Non-pigmented ciliary epithelial cell (primary cell): Measurements from ENCODE around the gene LASP1.

ENCODE experiments used
- DNase-seq: peaks from one replicate; pipeline ENCODE4 v3.0.0-alpha.2; 2010; ENCODE audit warnings: low read depth

LASP1 gene

DNA sequence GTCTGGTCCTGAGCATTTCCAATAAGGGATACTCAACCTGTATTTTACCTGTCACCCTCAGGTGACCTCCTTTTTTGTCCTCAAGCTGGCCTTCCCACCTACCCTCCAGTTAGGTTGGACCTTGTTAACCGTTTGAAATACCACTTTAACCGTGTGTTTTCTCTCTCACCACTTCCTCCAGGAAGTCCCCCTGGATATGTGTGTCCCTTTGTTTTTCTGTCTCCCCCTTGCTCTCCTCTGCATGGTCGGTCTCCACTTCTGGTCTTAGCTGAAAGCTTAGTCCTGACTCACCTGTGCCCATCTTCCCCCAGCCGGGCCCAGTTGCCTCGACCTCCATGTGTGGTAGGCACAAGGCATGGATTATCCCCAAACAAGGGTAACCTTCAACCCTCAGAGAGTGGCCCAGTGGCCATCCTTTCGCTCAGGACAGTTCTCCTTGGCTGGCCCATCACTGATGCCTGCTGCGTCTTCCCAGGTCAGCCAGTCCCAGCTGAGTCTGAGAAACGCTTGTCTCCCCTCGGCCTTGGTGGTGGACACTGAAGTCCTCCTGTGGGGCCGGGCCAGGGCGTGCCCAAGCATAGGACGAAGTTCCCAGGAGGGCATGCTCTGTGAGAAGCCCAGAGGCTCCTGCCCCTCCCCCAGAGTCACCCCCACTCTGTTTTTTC lies 20.0 kb downstream of the LASP1 start:
- DNase-seq, result no peak

DNA sequence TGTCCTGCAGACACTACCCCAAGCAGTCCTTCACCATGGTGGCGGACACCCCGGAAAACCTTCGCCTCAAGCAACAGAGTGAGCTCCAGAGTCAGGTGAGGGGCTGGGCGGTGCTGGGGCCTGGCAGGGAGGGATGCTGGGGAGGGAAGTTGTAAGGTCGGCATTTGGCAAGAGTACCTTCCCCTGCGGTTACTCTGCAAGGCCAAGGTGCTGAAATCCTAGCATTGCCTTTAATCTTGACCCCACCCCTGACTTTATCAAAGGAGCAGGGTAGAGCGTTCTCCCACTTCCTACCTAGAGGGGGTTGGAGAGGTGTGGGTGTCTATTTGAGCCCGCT lies 20.5 kb downstream of the LASP1 start:
- no peak for DNase-seq

DNA sequence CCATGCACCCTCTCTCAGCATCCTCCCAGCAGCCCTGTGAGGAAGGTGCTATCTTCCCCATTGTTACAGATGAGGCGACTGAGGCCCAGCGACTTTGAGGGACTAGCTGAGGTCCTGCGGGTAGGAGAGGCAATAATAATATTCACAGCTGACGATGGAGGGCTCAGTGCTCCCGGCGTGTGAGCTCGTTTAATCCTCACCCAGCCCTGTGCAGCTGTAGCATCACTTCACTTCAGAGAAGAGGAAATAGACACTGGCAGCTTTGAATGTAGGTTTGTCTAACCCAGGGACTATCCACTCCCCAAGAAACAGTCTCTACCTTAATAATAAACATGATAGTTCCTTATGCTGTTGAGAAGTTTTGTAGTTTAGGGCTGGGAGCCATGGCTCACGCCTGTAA lies 21.6 kb downstream of the LASP1 start:
- DNase-seq, result no peak

DNA sequence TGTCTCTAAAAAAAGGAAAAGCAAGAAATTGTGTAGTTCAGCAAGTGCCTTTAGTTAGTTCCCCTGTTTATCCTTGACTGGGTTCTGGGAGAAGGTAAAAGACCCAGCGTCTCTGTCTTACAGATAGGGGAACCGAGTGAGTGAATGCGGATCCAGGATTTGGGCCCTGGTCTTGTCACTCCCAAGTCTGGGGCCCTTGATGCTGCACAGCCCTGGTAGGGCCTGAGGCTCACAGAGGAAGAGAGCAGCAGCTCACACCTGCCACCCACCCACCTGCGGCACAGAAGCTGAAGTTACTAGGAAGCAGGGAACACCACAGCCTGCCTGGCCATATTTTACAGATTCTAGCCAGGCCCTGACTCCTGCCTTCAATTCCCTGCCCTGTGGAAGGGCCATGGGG lies 22.2 kb downstream of the LASP1 start:
- no peak for DNase-seq

DNA sequence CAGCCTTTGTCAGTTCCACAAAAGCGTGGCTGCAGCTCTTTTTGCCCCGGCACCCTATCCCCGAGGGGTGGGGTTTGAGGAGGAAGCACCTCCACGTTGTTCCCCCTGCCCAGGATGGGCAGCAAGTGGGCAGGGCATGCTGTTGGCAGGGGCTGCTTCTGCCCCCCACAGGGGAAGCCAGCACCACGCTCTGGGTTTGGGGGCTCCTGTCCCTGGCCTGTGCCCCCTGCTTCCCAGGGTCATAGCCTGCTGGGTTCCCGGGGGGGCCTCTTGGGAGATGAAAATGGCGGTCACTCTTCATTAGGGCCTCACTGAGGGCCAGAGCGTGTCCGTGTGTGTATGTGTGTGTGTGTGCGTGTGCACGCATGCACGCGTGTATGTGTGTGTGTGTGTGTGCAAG lies 22.8 kb downstream of the LASP1 start:
- DNase-seq, result no peak

DNA sequence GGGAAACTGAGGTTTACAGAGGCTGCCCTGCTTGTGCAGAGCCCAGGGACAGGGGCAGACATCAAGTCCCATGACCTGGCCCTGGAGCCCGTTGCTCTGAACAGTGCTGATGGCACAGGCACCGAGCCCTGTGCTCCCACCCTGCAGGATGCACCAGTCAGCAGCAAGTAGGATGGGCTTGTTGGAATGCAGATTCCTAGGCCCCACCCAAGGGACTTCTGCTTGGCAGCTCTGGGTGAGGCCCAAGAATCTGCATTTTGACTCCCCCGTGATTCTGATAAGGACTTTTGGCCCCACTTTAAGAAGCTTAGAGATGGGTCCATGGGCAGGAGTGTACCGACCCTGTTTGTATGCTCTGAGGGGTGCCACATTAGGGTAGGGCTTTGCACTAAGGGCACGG lies 23.3 kb downstream of the LASP1 start:
- DNase-seq, result no peak

DNA sequence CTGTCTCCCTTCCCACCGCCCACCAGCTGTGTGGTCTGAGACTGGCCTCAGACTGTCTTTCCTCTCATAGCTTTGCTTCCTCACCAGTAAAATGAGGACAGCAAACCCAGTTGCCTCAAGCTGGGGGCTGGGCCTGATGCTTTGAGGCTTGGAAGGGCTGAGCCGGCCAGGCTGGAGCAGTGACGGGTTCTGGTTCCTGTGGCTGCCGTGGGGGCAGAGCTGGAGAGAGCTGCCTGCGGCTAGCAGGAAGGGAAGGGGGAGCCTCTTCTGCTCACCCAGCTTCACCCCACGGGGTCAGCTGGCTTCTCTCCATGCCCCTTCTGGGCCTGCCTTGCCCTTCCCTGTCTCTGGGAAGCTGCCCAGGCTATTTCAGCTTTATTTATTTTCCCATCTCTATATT lies 23.7 kb downstream of the LASP1 start:
- no peak for DNase-seq

DNA sequence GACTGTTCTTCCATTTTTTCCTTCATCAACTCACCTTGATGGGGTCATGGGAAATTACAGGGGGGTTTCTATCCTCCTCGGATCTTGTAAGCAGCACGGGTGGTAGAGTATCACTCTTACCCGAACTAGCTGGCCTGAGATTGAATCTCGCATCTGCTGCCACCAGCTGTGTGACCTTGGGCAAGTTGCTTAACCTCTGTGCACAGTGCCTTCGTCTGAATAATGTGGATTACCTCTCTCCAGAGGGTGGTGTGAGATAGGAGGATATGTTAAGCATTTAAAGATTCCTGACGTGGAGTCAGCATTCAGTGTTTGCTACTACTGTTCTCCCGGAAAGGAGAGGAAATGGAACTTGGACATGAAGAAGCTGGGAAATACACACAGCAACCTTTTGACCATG lies 24.4 kb downstream of the LASP1 start:
- no peak for DNase-seq

DNA sequence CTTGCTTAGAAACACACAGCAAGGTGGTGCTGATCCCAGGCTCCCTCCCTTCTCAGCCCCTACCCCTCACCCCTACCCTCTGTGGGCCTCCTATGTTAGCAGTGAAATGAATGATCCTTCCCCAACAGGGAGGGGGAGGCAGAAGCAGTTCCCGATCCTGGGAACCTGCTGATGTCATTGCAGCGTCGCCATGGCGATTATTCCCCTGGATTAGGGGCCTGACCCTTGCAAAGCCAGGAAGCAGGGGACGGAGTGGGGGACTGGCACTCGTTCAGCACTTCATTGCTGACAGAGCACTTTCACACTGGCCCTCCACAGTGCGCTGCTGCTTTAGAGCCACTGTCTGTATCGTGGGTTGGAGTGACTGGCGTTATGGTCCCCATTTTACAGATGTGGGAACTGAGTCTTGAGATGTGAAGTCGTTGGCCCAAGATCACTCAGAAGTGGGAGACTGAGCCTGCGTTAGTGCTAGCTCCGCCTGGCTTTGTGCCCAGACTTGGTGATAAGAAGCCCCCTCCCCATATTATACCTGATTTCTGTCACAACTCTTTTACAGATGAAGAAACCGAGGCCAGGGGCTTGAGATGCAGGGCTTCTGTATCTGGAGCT lies 26.6 kb downstream of the LASP1 start:
- DNase-seq, result no peak

DNA sequence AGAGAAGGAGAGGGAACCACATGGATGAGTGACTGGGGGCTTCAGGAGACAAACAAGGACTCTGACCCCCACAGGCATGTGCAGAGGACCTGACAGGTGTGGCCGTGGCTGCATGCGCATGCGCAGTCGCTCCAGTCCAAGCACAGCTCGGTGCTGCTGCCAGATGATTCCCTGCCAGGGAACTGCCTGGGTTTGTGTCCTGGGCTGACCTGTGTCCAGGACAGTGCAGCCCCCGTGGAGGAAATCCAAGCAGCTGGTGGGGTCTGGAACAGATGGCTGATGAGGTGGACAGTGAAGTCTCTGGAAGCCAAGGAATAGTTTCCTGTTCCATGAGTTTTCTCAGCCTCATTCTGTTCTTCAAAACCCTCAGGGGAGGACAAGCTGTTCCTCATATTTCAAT lies 27.3 kb downstream of the LASP1 start:
- DNase-seq, result no peak

DNA sequence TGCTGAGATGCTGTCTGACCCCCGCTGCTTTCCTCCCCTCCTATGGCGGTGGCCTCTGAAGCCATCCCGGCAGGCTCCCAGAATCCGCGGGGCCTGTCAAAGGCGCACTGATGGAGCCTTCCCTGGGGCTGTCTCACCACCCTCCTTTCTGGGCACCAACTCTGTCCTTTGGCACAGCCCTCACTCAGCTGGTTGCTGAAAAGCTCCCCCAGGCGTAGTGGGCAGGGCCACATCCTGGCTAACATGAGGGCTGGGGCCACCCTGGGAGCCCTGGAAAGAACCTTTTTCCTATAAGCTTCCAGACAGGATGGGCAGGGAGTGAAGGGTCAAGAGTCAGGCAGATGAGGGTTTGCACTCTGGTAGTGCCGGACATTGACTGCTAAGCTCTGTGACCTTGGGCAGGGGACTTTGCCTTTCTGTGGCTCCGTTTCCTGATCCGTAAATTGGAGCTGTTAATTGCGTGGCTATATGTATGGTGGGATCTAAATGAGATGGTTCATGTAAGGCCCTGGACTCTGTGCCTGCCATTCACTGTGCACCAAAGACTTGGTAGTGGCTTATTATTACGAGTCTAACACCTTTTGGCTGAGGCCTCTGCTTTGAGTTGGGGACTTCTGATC lies 27.9 kb downstream of the LASP1 start:
- DNase-seq, result no peak

DNA sequence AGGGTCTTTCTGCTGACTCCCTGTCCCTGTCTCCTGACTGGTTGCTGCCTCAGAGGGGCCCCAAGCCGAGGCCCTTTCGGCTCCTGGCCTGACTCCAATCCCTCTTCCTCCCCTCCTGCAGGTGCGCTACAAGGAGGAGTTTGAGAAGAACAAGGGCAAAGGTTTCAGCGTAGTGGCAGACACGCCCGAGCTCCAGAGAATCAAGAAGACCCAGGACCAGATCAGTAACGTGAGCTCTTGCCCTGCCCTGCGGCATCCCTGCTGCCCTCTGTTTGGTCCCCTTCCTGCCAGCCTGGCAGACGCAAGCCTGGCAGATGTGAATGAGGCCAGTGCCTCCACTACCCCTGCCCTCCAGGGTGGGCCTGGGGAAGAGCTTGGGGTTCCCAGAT lies 28.4 kb downstream of the LASP1 start:
- no peak for DNase-seq

DNA sequence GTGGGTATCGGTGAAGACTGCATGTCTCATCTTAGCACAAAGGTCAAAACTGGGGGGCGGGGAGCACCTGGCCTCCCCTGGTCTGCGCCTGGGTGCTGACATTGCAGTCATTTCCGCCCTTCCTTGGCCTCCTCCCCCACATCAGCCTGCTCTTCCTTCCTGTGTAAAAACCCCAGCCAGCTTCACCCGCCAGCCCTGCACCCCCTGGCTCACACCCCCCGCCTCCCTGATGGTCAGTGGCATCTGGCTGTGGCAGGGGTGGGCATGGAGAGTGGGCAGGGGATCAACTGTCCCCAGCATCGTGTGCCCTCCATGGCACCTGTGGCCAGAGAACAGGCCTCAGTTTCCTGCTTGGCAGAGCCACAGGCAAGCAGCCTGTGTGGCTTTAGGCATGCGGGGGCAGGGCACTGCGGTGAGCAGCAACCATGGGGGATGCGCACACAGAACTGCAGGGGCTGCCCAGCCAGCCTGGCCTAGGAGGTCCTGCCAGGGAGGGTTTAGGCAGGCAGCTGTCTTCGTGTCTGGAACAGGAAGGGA lies 29.0 kb downstream of the LASP1 start:
- no peak for DNase-seq

DNA sequence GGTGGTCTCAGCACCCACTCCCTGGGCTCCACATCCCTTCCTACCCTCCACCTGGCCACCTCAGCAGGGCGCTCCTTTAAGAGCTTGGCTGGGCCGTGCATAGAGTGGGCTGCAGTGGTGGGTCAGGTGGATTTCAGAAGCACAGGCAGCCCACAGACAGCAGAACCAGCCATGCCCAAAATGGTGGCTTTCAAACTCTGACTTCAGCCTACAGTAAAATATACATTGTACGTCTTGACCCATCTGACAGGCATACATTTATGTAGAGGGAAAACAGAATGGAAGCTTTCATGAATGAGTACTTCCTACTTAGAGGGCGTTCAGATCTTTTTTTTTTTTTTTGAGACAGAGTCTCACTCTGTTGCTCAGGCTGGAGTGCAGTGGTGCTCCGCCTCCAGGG lies 29.6 kb downstream of the LASP1 start:
- DNase-seq, result no peak

DNA sequence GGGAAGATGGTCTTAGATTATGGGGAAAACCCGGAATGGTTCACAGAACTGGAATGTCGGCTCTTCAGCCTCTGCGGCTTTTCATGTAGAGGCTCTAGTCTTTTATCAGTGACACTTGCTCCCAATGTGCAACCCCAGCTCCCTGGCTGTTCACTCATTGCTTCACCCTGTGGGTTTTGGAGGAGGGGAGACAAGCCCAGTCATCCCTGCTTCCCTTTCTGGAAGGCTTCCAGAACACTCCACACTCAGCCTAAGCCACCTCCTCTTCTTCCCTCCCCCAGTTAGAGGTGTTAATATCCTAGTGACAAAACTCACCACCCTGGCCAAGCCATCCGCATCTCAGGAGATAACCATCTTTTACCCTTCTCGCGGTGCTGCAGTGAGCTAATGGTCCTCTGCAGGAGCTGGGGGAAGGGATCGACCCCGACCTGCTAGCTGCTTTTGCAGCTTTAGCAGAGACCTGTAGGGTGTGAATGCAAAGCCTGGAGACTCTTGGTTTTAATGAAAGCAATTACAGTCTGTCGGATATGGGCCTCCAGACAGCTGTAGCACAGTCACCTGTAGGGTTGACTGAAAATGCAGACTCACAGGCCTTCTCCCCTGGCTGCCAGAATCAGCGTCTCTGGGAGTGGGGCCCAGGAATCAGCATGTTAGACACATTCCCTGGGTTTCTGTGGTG lies 31.3 kb downstream of the LASP1 start:
- DNase-seq, result peak; percentile 98

DNA sequence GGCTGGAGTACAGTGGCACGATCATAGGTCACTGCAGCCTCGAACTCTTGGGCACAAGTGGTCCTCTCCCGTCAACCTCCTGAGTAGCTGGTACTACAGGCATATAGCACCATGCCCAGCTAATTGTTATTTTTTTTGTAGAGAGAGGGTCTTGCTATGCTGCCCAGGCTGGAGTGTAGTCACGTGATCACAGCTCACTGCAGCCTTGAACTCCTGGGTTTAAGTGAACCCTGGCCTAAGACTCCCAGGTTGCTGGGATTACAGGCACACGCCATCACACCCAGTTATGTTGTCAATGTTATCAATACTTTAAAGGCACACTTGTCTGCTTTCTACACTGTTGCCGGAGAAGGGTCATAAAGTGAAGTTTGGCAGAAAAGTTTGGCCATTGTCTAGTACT lies 33.5 kb downstream of the LASP1 start:
- DNase-seq, result no peak

DNA sequence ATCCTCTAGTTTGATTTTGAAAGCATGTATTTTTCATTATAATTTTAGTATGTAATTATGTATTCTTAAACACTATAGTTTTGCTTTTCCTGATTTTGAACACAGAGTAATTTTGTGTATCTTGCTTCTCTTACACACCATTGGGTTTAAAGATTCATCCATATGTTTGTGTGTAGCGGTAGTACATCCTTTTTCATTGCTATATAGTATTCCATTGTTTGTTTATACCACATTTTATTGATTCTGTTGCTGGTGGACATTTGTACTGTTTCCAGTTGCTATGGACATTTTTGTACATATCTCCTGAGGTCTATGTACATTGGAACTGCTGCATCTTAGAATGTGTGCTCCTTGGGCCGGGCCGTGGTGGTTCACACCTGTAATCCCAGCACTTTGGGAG lies 35.0 kb downstream of the LASP1 start:
- no peak for DNase-seq

DNA sequence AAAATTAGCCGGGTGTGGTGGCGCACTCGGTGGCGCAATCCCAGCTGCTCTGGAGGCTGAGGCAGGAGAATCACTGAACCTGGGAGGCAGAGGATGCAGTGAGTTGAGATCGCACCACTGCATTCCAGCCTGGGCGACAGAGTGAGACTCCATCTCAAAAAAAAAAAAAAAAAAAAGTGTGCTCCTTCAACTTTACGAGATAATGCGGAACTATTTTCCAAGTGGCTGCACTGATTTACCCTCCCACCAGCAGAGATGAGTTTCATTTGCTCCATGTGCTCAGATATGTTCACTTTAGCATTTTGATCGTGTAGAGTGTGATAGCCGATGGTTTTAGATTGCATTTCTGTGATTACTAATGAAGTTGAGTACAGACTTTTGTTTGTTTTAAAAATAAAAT lies 35.5 kb downstream of the LASP1 start:
- no peak for DNase-seq

DNA sequence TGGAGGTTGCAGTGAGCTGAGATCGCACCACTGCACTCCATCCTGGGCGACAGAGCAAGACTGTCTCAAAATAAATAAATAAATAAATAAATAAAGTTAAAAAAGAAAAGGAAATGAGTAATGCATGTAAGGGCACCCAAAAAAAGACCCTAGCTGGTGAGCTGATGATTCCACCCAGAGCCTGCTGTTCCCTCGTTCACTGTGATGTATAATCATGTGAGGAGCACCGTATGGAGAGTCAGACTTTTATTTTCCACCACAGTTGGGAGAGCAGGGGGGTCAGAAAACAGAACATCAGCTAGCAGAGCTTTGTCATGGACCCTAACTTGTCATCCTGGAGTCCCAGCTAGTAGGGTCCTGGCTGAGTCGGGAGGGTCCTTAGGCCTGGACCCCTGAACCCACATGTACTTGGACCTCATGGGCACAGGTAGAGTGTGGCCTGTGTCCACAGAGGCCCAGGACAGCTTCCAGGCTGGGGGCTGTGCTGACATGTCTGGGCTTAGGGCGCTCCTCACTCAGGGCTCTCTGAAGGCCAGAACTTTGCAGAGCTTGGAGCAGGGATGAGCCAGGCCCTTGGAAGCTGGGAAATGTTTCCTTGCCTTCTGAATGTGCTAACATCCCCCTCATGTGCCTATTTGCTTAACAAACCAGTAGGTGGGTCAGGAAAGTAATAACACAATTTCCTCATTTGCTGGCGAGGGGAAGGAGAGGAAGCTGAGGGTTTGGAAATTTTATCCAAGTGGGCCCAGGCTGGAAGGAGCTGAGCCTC lies 36.8 kb downstream of the LASP1 start:
- no peak for DNase-seq

DNA sequence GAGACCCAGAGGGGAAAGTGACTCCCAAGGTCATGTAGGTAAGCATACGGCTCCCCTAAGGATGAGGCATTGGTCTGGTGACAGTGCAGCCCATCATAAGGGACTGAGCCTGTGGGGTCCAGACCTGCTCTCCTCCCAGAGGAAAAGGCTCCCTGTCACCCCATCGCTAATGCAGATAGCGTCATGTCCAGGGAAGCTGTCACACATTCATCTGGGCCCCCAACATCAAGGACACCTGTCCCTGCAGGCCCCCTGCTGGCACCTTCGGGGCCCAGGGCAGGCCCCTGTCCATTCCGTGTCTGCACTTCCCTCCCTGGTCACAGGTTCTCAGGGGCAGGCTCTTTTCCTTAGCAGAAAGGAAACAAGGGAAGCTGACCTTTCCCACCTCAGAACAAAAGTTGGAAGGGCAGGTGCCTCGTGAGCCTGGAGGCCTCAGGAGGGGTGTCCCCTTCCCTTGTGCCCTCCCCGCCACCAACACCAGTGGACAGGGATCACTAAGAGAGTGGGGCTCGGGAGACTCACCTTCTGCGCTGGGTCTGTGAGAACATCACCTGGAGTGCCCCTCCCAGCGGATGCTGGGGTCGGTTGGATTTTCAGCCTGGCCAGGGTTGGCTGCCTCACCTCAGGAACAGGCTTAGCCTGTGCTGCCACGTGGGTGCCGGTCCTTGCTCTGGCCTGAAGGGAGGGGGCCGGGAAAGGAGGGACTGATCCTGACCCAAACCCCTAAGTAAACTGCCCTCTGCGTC lies 38.2 kb downstream of the LASP1 start:
- no peak for DNase-seq

DNA sequence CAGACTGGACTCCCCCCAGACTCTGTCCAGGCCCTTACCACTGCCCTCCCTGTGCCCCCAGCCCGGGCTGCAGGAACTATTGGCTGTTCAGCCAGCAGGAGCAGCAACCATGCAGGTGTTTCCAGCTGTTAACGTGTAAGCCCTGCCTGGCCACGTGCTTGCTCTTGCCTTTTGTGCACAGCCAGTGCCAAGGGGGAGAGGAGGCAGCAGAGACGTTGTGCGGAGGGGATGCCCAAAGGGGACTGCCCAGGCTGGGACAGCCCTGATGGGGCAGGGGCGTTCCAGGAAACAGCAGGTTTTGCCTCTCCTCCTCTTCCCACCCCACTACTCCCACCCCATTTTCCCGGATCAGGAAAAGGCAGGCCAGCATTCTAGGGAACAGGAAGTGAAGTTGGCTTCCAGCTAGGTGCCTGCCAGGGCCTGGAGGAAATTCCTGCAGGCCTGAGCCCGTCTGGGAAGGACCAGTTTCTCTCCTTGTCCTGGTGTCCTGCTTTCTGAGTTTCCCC lies 38.9 kb downstream of the LASP1 start:
- DNase-seq, result no peak

DNA sequence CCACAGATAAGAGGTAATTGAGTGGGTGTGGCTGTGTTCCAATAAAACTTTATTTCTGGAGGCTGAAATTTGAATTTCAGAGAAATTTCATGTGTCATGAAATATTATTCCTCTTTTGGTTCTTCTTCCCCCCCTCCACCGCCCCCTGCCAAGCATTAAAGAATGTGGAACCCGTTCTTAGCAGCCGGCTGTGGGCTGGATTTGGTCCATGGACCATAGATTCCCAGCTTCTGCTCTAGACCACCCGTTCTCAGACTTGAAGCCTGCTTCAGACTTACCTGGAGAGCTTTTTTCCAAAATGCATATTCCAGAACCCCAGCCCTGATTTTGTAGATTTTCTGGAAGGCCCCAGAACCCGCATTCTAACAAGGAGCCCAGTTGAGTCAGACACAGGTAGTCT lies 40.5 kb downstream of the LASP1 start:
- DNase-seq, result no peak
